WTC11 (cell line): ENCODE data around the gene RNF208. TPM values are rescaled to one million over a fixed set of nuclear protein-coding genes. Genes with fewer than 3 reads are reported as not detected.

Source experiments
- ATAC-seq: fragments of 200-7000 bp; cut with Tn5 transposase; 2 replicates; pipeline ENCODE4 v1.10.0; 2021; ENCODE audit warnings: mild to moderate bottlenecking, moderate library complexity
- CTCF ChIA-PET: fragments of 300-600 bp; sonication (Branson Sonifier 250); formaldehyde crosslinking; loops from one replicate; lab custom pipeline; 2021; ENCODE audit warnings: antibody characterized with exemption; lab: Charles Lee
- POLR2A ChIA-PET: fragments of 350-600 bp; sonication (Branson Sonifier 250); formaldehyde crosslinking; loops from one replicate; lab custom pipeline; 2021; ENCODE audit warnings: antibody characterized with exemption; lab: Charles Lee
- DNase-seq: peaks from one replicate; pipeline ENCODE4 v3.0.0; 2021; ENCODE audit warnings: low spot score
- H3K27ac Mint-ChIP-seq: 2 replicates; pipeline ENCODE4 v1.8.0; 2021; ENCODE audit warnings: mixed read lengths
- H3K27me3 Mint-ChIP-seq: 2 replicates; pipeline ENCODE4 v1.8.0; 2021; ENCODE audit warnings: low read depth, mild to moderate bottlenecking, moderate library complexity, mixed read lengths
- H3K36me3 Mint-ChIP-seq: 2 replicates; pipeline ENCODE4 v1.8.0; 2021; ENCODE audit warnings: mixed read lengths
- H3K4me1 Mint-ChIP-seq: 2 replicates; pipeline ENCODE4 v1.8.0; 2022; ENCODE audit warnings: mixed read lengths
- H3K4me3 Mint-ChIP-seq: 2 replicates; pipeline ENCODE4 v1.8.0; 2021; ENCODE audit warnings: mild to moderate bottlenecking, moderate library complexity, mixed read lengths
- H3K9me3 Mint-ChIP-seq: 2 replicates; pipeline ENCODE4 v1.8.0; 2021; ENCODE audit warnings: mixed read lengths
- ARID4B ChIP-seq: sonication (generic); formaldehyde crosslinking; IDR thresholded peaks from 2 replicates; pipeline ENCODE4 v1.8.0; 2023; ENCODE audit warnings: missing genetic modification reagents, mild to moderate bottlenecking, borderline replicate concordance
- ATF1 ChIP-seq: sonication (generic); formaldehyde crosslinking; IDR thresholded peaks from 2 replicates; pipeline ENCODE4 v1.8.1; 2023; ENCODE audit warnings: mild to moderate bottlenecking, moderate library complexity, missing genetic modification reagents
- CREB1 ChIP-seq: sonication (generic); formaldehyde crosslinking; IDR thresholded peaks from 2 replicates; pipeline ENCODE4 v1.8.0; 2023; ENCODE audit warnings: mild to moderate bottlenecking, missing genetic modification reagents
- CREM ChIP-seq: sonication (generic); formaldehyde crosslinking; IDR thresholded peaks from 2 replicates; pipeline ENCODE4 v1.8.1; 2022; ENCODE audit warnings: mild to moderate bottlenecking, missing genetic modification reagents, moderate library complexity
- EMX1 ChIP-seq: fragments of 250-450 bp; sonication (Bioruptor Pico); IDR thresholded peaks from 2 replicates; pipeline ENCODE4 v1.8.0; 2021; ENCODE audit warnings: mild to moderate bottlenecking
- GRHL2 ChIP-seq: fragments of 250-450 bp; sonication (Bioruptor Pico); IDR thresholded peaks from 2 replicates; pipeline ENCODE4 v1.8.0; 2022; ENCODE audit warnings: mild to moderate bottlenecking, moderate library complexity; ENCODE audit not compliant: insufficient replicate concordance, severe bottlenecking
- HMGXB4 ChIP-seq: sonication (generic); formaldehyde crosslinking; IDR thresholded peaks from 2 replicates; pipeline ENCODE4 v1.8.1; 2023; ENCODE audit warnings: mild to moderate bottlenecking, moderate library complexity, missing genetic modification reagents
- IRF1 ChIP-seq: sonication (generic); formaldehyde crosslinking; IDR thresholded peaks from 2 replicates; pipeline ENCODE4 v1.8.0; 2023; ENCODE audit warnings: missing genetic modification reagents
- MLX ChIP-seq: sonication (generic); formaldehyde crosslinking; IDR thresholded peaks from 2 replicates; pipeline ENCODE4 v1.8.1; 2023; ENCODE audit warnings: mild to moderate bottlenecking, missing genetic modification reagents, moderate library complexity
- NFE2L1 ChIP-seq: sonication (generic); formaldehyde crosslinking; IDR thresholded peaks from 2 replicates; pipeline ENCODE4 v1.8.1; 2023; ENCODE audit warnings: missing genetic modification reagents
- PRRX2 ChIP-seq: fragments of 250-450 bp; sonication (Bioruptor Pico); IDR thresholded peaks from 2 replicates; pipeline ENCODE4 v1.8.0; 2021; ENCODE audit warnings: mild to moderate bottlenecking
- ZBTB21 ChIP-seq: sonication (generic); formaldehyde crosslinking; IDR thresholded peaks from 2 replicates; pipeline ENCODE4 v1.8.1; 2023; ENCODE audit warnings: mild to moderate bottlenecking, missing genetic modification reagents, borderline replicate concordance
- ZNF121 ChIP-seq: sonication (generic); formaldehyde crosslinking; IDR thresholded peaks from 2 replicates; pipeline ENCODE4 v1.8.0; 2023; ENCODE audit warnings: missing genetic modification reagents
- ZNF281 ChIP-seq: sonication (generic); formaldehyde crosslinking; IDR thresholded peaks from 2 replicates; pipeline ENCODE4 v1.8.0; 2023; ENCODE audit warnings: mild to moderate bottlenecking, missing genetic modification reagents
- ZNF512 ChIP-seq: sonication (generic); formaldehyde crosslinking; IDR thresholded peaks from 2 replicates; pipeline ENCODE4 v1.8.1; 2022; ENCODE audit warnings: missing genetic modification reagents, borderline replicate concordance
- total RNA-seq: library from RNA; stranded (reverse); gene quantifications from 3 replicates; pipeline ENCODE4 v1.2.3, GENCODE V29; 2021

Gene RNF208
- total RNA-seq, 1 experiment from 2014 or later = 14.8 TPM

- H3K9me3 Mint-ChIP-seq = no peaks in the 10 kb centered on the region
- H3K4me1 Mint-ChIP-seq = peaks cover 6% of the 10 kb centered on the region
- no peak overlapping the region for H3K4me3 Mint-ChIP-seq
- TF ChIP-seq EMX1 (CRISPR knock-in tag) = no peak
- no peak for TF ChIP-seq GRHL2 (CRISPR knock-in tag)
- no peak for TF ChIP-seq ZBTB21 (CRISPR knock-in tag)
- no peak for TF ChIP-seq ZNF512 (CRISPR knock-in tag)
- TF ChIP-seq CREM (CRISPR knock-in tag) = no peak
- TF ChIP-seq IRF1 (CRISPR knock-in tag) = no peak
- TF ChIP-seq ZNF281 (CRISPR knock-in tag) = no peak
- TF ChIP-seq CREB1 = no peak
- no peak for TF ChIP-seq NFE2L1 (CRISPR knock-in tag)
- no peak for TF ChIP-seq PRRX2
- ATAC-seq (no peak), DNase-seq (no peak)
- CTCF ChIA-PET = interaction anchor here (0.6 to 1.8 kb wide), 4 partner anchors 16 to 113 kb away, joined by 3 to 6 read pairs (median 4); no protein-coding TSS in a partner anchor
- H3K27me3 Mint-ChIP-seq = peaks cover 28% of the 10 kb centered on the region
- POLR2A ChIA-PET = no interaction called here
- no peaks in the 10 kb centered on the region for H3K36me3 Mint-ChIP-seq
- H3K27ac Mint-ChIP-seq = no peak overlapping the region
Observed at GRCh38 chr9:137172901-137173795, 48.9 kb downstream of the RNF208 start.

GRCh38 chr9:137171149-137171900 lies 50.7 kb downstream of the RNF208 start:
- Mint-ChIP-seq H3K9me3 (no peaks in the 10 kb centered on the region), H3K27ac (no peak overlapping the region), H3K27me3 (peaks cover 45% of the 10 kb centered on the region), H3K4me1 (peaks cover 6% of the 10 kb centered on the region), H3K4me3 (no peak overlapping the region), H3K36me3 (no peaks in the 10 kb centered on the region)
- ChIA-PET POLR2A (interaction anchor here (0.6 to 1.0 kb wide), 2 partner anchors 21 to 302 kb away, joined by 3 read pairs; no protein-coding TSS in a partner anchor), CTCF (interaction anchor here (0.9 to 2.3 kb wide), 6 partner anchors 18 to 125 kb away, joined by 3 to 17 read pairs (median 4); partner anchors contain the start of gene TOR4A)
- DNase-seq (no peak), ATAC-seq (no peak)
- TF ChIP-seq ARID4B (CRISPR knock-in tag) (no peak), MLX (no peak), ZNF121 (CRISPR knock-in tag) (no peak), ATF1 (no peak), HMGXB4 (CRISPR knock-in tag) (no peak)
